HEK293T (cell line): Measurements from ENCODE around the gene USP49.

ENCODE experiments used
- ARNT ChIP-seq: fragments of 450-650 bp; IDR thresholded peaks from 2 replicates; pipeline ENCODE4 v1.6.1; 2017; ENCODE audit warnings: mild to moderate bottlenecking
- BHLHE40 ChIP-seq: fragments of 450-650 bp; IDR thresholded peaks from 2 replicates; pipeline ENCODE4 v1.6.1; 2016; ENCODE audit warnings: mild to moderate bottlenecking, moderate library complexity, borderline replicate concordance
- CTBP1 ChIP-seq: fragments of 450-650 bp; IDR thresholded peaks from 2 replicates; pipeline ENCODE4 v1.6.1; 2016; ENCODE audit warnings: borderline replicate concordance
- ELF4 ChIP-seq: fragments of 450-650 bp; IDR thresholded peaks from 2 replicates; pipeline ENCODE4 v1.6.1; 2017; ENCODE audit warnings: antibody characterized with exemption
- FOXK2 ChIP-seq: fragments of 450-650 bp; IDR thresholded peaks from 2 replicates; pipeline ENCODE4 v1.6.1; 2016; ENCODE audit warnings: mild to moderate bottlenecking
- FOXM1 ChIP-seq: fragments of 450-650 bp; IDR thresholded peaks from 2 replicates; pipeline ENCODE4 v1.6.1; 2017; ENCODE audit warnings: mild to moderate bottlenecking, borderline replicate concordance
- L3MBTL2 ChIP-seq: fragments of 450-650 bp; conservative IDR thresholded peaks from 2 replicates; pipeline ENCODE4 v1.6.1; 2016; ENCODE audit warnings: mild to moderate bottlenecking
- LEF1 ChIP-seq: fragments of 450-650 bp; IDR thresholded peaks from 2 replicates; pipeline ENCODE4 v1.6.1; 2017; ENCODE audit warnings: mild to moderate bottlenecking, borderline replicate concordance
- NFRKB ChIP-seq: fragments of 450-650 bp; IDR thresholded peaks from 2 replicates; pipeline ENCODE4 v1.6.1; 2016; ENCODE audit warnings: mild to moderate bottlenecking, moderate library complexity
- SP1 ChIP-seq: fragments of 450-650 bp; IDR thresholded peaks from 2 replicates; pipeline ENCODE4 v1.6.1; 2017
- SUZ12 ChIP-seq: fragments of 450-650 bp; IDR thresholded peaks from 2 replicates; pipeline ENCODE4 v1.6.1; 2016; ENCODE audit warnings: mild to moderate bottlenecking
- TARDBP ChIP-seq: fragments of 450-650 bp; IDR thresholded peaks from 2 replicates; pipeline ENCODE4 v1.6.1; 2016
- ZNF384 ChIP-seq: fragments of 450-650 bp; IDR thresholded peaks from 2 replicates; pipeline ENCODE4 v1.6.1; 2016
- TF ChIP-seq, protein P1 (sequence below): fragments of 450-650 bp; IDR thresholded peaks from 2 replicates; pipeline ENCODE4 v1.6.1; 2016

DNA sequence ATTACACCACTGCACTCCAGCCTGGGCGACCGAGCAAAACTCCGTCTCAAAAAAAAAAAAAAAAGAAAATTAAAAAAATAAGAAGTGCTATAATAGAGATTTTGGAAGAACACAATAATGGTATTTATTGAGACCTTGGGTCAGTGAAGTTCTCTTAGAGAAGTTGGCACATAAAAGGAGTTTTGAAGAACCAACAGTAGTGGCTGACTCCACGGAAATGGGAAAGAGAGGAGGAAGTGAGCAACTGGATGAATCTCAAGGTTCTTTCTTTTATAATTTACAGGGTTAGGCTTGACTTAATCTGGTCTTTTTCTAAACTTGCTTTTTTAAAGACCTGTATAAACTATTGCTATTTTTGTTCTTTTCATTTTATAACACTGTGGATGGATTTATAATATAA is 54.8 kb downstream of the USP49 start:
- TF ChIP-seq BHLHE40 (no peak), TARDBP (no peak), LEF1 (no peak), FOXK2 (no peak), ZNF384 (no peak), CTBP1 (no peak), SUZ12 (no peak), NFRKB (no peak), FOXM1 (no peak), SP1 (no peak), ARNT (no peak), ELF4 (no peak), L3MBTL2 (no peak)
- TF ChIP-seq, protein P1, sequence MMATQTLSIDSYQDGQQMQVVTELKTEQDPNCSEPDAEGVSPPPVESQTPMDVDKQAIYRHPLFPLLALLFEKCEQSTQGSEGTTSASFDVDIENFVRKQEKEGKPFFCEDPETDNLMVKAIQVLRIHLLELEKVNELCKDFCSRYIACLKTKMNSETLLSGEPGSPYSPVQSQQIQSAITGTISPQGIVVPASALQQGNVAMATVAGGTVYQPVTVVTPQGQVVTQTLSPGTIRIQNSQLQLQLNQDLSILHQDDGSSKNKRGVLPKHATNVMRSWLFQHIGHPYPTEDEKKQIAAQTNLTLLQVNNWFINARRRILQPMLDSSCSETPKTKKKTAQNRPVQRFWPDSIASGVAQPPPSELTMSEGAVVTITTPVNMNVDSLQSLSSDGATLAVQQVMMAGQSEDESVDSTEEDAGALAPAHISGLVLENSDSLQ = no peak
